T-helper 22 cell (primary cell): ENCODE measurements around the gene THUMPD3.
A peak's percentile ranks its signal among the peaks of the same experiment; 100 is the strongest.

Experiments
- DNase-seq: peaks from one replicate; pipeline ENCODE4 v3.0.0-alpha.2; 2020; ENCODE audit warnings: low read depth

The THUMPD3 gene, protein sequence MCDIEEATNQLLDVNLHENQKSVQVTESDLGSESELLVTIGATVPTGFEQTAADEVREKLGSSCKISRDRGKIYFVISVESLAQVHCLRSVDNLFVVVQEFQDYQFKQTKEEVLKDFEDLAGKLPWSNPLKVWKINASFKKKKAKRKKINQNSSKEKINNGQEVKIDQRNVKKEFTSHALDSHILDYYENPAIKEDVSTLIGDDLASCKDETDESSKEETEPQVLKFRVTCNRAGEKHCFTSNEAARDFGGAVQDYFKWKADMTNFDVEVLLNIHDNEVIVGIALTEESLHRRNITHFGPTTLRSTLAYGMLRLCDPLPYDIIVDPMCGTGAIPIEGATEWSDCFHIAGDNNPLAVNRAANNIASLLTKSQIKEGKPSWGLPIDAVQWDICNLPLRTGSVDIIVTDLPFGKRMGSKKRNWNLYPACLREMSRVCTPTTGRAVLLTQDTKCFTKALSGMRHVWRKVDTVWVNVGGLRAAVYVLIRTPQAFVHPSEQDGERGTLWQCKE

DNA sequence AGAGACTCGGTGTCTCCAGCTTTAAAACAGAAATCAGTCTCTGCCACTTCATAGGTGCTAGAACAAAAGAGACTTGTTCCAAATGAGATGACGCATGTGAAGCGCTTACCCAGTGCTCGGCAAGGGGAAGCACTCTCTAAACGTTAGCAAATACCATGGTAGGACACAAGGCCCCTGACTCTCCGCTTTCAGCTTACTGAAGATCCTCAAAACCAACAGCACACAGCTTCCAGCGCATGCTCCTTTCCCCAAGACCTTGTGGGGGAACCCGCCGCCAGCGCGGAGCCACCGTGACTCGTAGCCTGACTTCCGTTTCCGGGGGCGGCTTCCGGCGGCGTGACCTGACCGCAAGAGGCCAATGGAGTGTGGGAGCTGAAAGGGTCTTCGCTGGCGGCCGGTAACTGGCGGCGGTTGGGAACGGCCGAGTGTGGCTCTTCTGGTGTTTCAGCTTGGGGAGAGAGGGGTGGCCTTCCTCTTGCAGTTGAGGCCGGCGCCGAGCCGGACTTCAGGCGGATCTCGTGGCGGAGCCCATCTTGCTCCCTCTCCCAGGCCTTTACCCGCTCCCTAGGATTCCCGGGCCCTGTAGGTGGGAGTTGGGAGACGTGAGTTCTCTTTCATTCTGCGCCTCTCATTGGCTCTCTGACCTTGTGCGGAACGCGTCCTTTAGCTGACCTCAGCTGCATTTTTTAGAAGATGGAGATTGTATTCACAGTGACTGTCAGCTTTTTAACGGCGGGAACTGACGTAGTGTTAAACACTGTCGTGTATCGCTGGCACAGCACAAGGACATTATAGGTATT, at the start of gene THUMPD3:
TSS of gene THUMPD3 (plus strand) at position 324 of the 800 bp plus-strand sequence. CDS start 2,015 bp downstream, outside the sequence.
- DNase-seq: peak; percentile 85

DNA sequence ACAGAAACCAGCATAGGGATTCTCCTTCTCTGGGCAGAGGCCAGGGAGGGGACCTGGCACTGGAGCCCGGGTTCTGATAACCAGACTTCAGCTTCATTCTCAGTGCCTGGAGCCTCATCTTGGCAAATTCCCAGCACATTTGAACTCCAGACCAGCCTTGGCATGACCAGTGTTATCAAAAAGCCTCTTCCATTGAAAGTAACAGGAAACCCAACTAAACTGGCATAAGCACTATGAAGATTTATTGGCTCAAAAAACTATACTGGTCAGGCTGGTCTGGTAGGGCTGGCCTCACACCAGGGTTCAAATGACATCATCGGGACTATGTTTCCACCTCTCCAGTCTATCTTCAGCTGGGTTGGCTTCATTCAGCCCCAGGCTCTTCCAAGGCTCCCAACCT, 48.1 kb upstream of the THUMPD3 start:
- no peak for DNase-seq

DNA sequence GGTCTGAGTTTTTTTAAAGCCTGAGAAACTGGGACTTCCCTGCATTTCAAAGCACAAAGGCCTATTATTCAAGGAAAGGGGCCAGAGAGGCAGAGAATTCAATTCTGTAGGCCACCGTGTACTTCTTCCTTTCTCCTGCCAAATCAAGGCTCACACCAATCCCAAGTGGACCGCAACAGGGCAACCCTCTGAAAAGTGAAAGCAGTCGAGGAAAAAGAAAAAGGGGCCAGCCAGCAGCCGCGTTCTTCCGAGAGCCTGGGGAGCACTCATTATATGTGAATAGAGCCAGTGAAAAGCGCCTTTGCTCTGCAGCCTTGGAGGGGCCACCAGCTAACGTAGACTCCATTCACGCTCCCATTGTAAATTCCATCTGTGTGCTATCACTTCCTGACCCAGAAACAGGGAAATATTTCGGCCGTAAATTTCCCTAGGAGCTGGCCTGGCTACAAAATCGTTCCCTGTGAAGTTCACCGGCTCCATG, 45.9 kb upstream of the THUMPD3 start:
- DNase-seq: no peak

DNA sequence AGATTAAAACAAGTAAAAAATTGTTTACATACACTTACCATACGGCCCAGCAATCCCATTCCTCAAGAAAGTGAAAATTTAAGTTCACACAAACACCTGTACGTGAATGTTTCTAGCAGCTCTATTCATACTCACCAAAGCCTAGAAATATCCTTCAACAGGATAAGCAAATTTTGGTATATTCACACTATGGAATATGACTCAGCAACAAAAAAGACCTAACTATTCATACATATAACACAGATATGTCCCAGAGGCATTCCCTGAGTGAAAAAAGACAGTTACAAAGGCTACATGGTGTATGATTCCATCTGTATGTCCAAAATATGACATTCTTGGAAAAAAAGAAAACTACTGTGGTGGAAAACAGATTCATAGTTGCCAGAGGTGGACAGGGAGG, 40.1 kb upstream of the THUMPD3 start:
- DNase-seq: no peak

DNA sequence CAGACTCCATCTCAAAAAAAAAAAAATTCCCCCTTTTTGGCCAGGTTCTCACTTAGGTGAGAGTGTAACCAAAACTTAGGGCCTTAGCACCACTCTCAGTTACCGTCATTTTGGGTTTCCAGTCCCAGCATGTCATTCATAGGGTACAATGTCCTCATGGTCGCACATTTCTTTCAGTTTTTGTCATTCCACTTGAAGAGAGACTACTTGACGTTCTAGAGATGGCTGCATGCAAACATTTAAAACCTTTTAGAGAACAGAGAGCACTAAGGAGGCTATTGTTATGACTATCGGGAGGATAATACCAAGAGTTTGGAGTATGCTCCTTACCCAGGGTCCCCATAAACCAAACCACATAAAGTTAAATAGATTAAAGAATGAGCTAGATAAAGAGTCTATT, 37.9 kb upstream of the THUMPD3 start:
- DNase-seq: no peak

DNA sequence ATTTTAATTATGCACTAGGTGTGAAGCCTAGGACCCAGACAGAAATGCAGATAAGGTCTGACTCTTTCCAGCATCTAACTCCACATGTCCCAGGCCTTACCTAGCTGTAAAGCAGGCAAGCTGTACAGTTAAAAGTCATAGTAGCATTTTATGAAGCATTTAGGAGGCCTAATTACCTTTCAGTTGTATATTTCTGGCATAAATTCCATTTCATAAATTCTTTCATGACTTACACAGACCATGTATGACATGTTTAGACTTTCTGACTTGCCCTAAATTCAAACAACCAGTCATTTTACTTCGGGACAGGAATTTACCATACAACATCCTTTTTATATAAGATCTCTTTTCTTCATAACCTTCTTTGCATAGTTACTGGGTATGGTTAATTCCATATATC, 35.3 kb upstream of the THUMPD3 start:
- no peak for DNase-seq

DNA sequence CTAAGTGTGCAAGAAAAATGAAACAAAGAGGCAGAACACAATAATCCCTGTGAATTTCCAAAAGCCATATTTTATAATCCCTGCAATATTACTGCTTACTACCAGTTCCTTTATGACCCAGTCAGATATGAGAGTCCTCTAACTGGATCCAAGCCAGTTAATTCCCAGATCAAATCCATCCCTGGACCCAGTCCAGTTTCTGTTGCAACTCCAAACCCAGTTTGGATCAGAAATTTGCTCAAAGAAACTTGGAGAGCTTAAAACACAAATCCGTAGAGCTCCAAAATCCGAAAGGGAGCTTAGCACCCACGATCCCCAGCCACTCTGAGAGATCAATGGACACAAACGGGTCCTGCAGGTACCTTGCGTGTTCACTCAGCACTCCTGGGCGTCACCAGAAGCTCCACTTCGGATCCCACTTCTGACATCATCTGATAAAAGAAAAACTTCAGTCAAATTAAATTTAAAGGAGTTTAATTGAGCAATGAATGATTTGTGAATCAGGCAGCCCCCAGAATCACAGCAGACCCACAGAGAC, 32.6 kb upstream of the THUMPD3 start:
- DNase-seq: no peak

DNA sequence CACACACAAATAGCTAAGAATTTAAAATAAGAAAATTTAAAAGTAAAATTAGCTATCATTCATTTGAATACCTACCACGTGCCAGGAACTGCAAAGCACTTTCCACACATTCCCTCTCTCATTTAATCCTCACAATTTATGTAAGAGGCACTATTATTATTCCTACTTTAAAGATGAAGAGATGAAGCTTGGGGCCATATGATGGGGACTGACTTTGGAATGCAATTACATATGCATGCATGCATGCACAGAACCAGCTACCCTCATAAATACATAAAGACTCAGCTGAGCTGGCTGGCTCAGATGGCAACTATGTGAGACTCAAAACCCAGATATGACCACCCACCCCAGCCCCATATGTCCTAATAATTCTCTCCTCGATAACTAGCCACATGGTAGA, 31.7 kb upstream of the THUMPD3 start:
- DNase-seq: no peak

DNA sequence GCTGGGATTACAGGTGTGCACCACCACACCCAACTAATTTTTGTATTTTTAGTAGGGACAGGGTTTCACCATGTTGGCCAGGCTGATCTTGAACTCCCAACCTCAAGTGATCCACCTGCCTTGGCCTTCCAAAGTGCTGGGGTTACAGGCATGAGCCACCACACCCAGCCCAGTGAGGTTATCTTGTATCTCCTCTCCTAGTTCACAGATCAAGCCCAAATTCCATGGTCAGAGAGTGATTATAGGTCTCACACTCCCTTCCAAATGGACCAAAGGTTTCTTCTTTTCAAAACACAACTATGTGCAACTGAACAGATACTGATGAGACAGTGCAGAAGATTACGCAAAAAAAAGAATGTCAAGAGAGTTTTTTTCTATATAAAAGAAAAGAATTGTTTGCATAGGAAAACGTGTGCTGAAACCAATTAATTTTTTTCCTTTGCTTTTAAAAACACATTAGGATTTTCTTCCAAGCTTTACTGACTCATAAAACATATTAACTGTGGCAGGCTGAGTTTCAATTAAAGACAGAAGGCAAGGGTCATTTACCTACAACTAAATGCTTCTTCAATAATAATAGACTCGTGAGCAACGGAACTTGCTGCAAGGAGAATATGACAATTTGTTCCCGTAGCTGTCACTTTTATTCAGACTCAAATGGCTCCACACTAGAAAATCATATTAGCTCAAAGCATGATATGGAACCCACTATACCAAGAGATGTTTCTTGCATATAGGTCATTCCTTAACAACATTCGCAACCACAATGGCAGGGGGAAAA, 30.4 kb upstream of the THUMPD3 start:
- no peak for DNase-seq

DNA sequence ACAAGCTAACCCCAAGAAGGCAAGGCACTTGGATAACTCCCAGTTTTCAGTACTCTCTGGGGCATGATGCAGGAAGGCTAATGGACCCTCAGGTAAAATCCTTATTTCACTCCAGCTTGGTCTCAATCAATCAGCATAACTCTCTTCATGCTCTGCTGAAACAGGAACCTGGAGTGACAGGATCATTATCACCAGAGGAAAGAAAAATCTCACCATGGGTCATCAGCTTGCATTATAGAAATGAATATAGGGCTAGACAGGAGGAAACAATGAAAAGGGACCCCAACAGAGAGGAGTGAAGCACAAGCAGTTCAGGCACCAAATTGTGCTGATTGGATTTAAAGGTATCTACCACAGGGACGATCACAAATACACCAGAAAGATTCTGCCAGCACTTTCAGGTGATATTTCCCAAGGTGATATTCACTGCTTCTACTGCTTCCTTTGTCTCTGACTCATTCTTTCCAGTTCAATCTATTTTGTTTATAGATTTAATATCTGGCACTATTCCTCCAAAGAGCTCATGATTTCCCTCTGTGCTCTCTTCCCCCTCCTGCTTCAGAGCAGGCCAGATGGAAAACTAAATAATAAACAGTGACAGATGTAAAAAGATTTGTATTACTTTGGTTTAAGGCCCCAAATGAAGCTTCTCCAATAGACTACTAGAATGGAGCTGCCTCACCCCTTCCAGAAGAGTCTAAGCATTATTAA, 22.9 kb upstream of the THUMPD3 start:
- no peak for DNase-seq

DNA sequence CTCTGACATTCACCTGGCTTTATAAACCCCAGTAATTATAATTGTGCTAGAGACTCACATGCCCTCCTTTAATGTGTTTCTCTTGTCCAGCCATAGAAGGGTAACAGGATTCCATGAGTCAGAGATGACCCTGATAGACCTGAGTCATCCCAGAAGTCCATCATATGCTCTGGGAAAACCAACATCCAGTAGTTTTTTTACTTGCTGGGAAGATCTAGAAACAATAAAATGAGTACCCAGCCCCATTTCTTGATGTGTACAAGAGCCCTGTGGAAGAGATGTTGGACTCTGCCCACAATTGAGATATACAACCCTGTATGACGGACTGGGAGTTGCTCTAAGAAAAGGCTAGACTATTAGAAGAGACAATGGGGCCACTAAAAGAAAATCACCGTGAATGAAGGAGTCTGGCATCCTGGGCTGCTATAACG, 22.4 kb upstream of the THUMPD3 start:
- DNase-seq: no peak

DNA sequence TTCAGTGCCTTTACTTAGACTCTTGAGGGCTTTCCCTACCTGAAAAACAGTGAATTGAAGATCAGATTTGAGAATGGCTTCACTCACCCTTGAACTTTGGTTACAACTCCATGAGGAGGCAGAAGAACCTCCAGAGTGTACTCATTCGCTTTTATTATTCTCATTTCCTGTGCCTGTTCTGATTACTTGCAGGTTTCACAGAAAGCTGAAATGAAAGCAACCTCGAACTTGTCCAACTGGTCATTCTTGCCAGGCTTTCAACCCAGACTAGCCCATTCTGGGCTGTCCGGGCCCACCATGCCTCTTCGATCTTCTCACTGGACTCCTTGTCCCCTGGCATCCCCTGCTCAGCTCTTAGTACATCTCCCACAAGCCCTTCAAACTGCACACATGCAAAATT, 20.2 kb upstream of the THUMPD3 start:
- DNase-seq: no peak

DNA sequence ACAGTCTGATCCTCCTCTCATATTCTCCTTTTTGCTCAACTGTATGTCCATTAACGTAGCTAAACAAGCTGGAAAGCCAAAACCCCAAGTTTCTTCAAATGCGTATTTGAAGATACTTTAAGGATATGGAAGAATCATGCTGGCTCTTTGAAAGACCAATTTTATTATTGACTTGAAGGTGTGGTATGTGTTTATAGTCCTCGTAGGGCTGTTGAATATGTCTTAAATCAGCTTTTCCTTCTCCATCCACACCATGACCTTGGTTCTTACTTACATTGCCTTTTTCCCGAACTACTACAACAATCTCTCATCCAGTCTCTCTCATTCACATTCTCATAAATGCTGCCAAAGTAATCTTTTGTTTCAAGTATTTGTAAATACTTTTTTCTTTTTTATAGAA, 19.7 kb upstream of the THUMPD3 start:
- no peak for DNase-seq

DNA sequence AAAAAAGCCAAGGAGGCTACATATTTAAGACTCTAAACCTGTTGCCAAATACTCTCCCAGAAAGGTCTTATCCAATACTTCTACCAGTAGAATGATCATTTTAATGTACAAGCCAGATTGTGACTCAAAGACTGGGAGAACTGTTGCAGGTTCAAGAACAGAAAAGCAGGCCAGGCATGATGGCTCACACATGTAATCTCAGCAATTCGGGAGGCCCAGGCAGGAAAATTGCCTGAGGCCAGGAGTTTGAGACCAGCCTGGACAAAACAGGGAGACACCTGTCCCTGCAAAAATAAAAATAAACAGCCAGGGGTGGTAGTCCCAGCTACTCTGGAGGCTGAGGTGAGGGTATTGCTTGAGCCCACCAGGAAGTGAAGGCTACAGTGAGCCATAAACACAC, 17.8 kb upstream of the THUMPD3 start:
- no peak for DNase-seq

DNA sequence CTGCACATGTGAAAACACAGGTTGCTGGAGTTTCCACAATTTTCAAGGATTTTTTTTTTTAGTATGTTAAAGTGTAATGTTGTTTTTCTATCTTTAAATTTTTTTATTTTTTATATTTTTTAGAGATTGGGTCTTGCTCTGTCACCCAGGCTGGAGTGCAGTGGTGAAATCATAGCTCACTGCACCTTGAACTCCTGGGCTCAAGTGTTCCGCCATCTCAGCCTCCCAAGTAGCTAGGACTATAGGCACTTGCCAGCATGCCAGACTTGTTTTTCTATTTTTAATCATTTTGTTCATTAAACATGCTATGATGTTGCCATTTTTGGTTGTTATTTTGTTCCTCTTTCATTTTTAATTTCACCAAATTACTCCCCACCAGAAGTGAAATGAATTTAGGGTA, 16.7 kb upstream of the THUMPD3 start:
- DNase-seq: no peak

DNA sequence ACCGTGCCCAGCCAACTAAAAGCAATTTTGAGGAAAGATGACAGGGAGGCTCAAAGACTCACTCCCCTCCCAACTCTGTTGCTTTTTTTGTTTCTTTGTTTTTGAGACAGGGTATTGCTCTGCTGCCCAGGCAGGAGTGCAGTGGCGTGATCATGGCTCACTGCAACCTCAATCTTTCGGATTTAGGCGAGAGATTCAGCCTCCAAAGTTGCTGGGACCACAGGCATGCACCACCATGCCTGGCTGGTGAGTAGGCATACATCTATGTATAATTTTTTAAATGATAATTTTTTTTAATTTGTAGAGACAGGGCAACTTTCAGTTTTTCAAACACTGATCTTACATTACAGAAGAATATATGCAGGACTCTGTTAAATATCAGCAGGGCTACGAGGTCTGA, 15.8 kb upstream of the THUMPD3 start:
- no peak for DNase-seq

DNA sequence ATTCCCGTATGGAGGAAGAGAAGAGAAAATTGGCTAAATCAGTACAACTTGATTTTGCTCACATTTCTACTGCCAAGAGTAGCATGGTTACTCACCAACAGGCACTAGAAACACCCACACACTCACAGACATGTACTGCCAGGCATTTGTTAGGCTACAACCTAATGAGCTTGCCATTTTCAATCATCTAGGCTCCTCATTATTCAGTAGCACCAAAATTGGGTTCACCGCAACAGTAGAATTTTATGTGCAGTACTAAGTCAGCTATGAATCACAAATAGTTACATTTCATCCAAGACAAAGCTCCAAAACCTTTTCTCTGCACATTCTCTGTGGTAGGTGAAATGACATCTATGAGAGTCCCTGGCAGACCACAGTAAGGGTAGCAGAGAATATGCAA, 15.0 kb upstream of the THUMPD3 start:
- no peak for DNase-seq

DNA sequence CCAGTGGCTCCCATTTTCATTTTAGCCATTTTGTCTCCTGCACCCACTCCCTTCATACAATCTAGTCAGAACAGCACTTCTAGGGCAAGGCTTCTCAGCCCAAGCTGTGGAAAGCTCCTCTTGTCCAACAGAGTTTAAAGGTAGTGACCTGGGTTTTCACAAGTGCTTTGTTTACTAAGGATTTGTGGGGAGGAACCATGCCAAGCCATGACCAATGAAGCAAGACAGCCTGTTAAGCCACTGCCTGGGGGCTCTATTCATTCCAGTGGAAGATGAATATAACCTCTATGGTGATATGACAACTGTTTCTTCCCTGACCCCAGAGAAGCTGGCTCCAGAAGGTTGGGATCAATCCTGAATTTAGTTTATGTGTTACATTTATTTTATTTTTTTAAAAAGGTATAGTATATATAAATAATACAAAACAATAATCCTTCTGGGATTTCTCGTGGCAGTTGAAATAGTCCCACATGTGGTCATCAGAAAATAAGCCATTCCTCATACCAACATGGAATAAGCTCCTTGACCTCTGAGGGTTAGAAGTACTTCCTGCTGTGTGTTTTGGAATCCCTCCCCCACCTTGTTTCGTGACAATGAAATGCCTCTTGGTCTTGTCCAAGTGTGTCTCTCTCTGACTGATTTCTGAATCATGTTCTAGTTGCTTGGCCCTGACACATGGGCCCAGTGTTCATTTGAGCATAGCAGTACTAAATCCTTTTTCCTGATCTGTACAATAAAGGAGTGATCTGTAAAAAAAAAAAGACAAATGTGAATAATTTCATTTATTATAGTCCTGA, 13.3 kb upstream of the THUMPD3 start:
- no peak for DNase-seq

DNA sequence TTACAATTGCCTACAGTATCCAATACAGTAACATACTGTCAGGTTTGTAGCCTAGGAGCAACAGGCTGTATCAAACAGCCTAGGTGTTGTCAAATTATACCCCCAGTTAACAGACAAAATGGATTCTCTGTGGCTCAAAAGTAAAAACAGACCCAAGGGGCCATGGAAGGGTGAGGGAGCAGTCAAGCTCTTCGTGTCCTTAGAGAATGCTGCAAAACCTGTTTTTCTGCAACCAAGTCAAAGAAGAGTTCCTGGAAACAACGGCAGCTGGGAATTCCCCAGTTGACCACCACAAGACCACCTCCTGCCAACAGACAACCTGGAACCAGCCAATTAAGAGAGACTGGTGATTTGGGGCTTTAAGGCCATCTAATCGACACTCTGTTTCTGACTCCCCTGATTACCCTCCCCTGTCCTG, 11.1 kb upstream of the THUMPD3 start:
- DNase-seq: no peak
